Measurements from ENCODE around the gene MEGF11. TPM values are rescaled to one million over a fixed set of nuclear protein-coding genes. Genes with fewer than 3 reads are reported as not detected.
A peak's percentile ranks its signal among the peaks of the same experiment; 100 is the strongest.

The MEGF11 gene
- total RNA-seq, 1 donor from 2014 or later, result not detected

DNA sequence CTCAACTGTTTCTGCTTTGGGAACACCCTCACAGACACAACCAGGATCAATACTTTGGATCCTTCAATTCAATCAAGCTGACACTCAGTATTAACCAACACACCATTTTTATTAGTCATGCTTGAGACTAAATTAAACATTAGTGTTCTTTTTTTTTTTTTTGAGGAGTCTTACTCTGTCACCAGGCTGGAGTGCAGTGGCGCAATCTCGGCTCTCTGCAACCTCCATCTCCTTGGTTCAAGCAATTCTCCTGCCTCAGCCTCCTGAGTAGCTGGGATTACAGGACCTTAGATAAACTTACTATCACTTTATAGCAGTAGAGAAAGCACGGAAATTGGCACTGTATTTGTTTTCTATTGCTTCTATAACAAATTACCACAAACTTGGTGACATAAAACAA is 386.3 kb downstream of the MEGF11 start:
- POLR2A ChIA-PET, result interaction anchor here (0.7 to 1.2 kb wide), 2 partner anchors 15 to 288 kb away, joined by 3 to 4 read pairs; no protein-coding TSS in a partner anchor
- no peak for DNase-seq
- Mint-ChIP-seq H3K4me3 (no peak overlapping the region), H3K36me3 (ENCODE audit: low read depth) (peaks cover 15% of the 10 kb centered on the region), H3K9me3 (no peaks in the 10 kb centered on the region), H3K27ac (no peak overlapping the region), H3K27me3 (peaks cover 4% of the 10 kb centered on the region), H3K4me1 (peaks cover 26% of the 10 kb centered on the region)
- CTCF ChIA-PET, result no interaction called here
- ATAC-seq (ENCODE audit: low read depth), result no peak
- intact Hi-C loops (cut with micrococcal nuclease), result loop anchor here (5.0 kb wide), 3 partner anchors 35 to 835 kb away; partner anchors contain the start of genes PARP16 and SMAD6
- TF ChIP-seq, protein P1, sequence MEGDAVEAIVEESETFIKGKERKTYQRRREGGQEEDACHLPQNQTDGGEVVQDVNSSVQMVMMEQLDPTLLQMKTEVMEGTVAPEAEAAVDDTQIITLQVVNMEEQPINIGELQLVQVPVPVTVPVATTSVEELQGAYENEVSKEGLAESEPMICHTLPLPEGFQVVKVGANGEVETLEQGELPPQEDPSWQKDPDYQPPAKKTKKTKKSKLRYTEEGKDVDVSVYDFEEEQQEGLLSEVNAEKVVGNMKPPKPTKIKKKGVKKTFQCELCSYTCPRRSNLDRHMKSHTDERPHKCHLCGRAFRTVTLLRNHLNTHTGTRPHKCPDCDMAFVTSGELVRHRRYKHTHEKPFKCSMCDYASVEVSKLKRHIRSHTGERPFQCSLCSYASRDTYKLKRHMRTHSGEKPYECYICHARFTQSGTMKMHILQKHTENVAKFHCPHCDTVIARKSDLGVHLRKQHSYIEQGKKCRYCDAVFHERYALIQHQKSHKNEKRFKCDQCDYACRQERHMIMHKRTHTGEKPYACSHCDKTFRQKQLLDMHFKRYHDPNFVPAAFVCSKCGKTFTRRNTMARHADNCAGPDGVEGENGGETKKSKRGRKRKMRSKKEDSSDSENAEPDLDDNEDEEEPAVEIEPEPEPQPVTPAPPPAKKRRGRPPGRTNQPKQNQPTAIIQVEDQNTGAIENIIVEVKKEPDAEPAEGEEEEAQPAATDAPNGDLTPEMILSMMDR (IDR thresholded peaks at IDR 0.05), result no peak

DNA sequence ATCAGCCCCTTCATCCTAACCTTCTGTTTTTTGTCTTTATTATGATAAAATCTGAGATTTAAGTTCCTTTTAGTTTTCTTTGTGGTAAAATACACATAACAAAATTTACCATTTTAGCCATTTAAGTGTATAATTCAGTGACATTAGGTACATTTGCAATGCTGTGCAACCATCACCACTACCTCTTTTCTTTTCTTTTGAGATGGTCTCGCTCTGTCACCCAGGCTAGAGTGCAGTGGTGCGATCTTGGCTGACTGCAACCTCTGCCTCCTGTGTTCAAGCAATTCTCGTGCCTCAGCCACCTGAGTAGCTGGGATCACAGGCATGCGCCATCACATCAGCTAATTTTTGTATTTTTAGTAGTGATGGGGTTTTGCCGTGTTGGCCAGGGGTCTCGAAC is 390.4 kb downstream of the MEGF11 start:
- Mint-ChIP-seq H3K9me3 (no peaks in the 10 kb centered on the region), H3K4me3 (no peak overlapping the region), H3K4me1 (peaks cover 8% of the 10 kb centered on the region), H3K27me3 (no peaks in the 10 kb centered on the region), H3K27ac (no peak overlapping the region), H3K36me3 (ENCODE audit: low read depth) (no peaks in the 10 kb centered on the region)
- intact Hi-C loops (cut with micrococcal nuclease), result no loop called here
- POLR2A ChIA-PET, result interaction anchor here (0.6 kb wide), 1 partner anchor 72 kb away, joined by 4 read pairs; no protein-coding TSS in a partner anchor
- CTCF ChIA-PET, result interaction anchor here (0.7 to 1.6 kb wide), 2 partner anchors 13 to 94 kb away, joined by 3 to 4 read pairs; no protein-coding TSS in a partner anchor
- peak; percentile 54 for ATAC-seq (ENCODE audit: low read depth)
- DNase-seq, result no peak
- TF ChIP-seq, protein P1 (IDR thresholded peaks at IDR 0.05), result no peak

DNA sequence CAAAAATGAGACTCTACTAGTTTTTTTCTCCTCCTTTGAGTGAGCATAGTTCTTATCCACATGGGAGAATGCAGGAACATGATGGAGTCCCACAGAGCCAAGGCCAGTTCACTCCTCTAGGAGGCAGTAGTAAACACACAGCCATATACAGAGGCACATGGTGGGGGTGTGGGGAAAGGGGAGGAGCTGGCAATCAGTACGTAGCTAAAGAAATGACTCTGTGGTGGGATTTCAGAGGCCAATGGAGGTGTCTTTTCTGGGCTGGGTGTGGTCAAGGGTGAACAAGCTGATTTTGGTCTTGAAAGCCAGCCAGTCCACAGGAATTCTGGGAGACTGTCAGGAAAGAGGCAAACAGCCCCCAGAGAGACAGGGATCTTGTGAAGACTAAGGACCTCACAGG is 390.9 kb downstream of the MEGF11 start:
- intact Hi-C loops (cut with micrococcal nuclease), result no loop called here
- ChIA-PET POLR2A (interaction anchor here (0.6 kb wide), 1 partner anchor 72 kb away, joined by 4 read pairs; no protein-coding TSS in a partner anchor), CTCF (interaction anchor here (0.7 to 1.6 kb wide), 2 partner anchors 13 to 93 kb away, joined by 3 to 4 read pairs; no protein-coding TSS in a partner anchor)
- TF ChIP-seq, protein P1 (IDR thresholded peaks at IDR 0.05), result no peak
- Mint-ChIP-seq H3K27me3 (no peaks in the 10 kb centered on the region), H3K36me3 (ENCODE audit: low read depth) (no peaks in the 10 kb centered on the region), H3K4me1 (peaks cover 11% of the 10 kb centered on the region), H3K4me3 (no peak overlapping the region), H3K9me3 (no peaks in the 10 kb centered on the region), H3K27ac (no peak overlapping the region)
- DNase-seq, result no peak
- peak; percentile 91 for ATAC-seq (ENCODE audit: low read depth)

DNA sequence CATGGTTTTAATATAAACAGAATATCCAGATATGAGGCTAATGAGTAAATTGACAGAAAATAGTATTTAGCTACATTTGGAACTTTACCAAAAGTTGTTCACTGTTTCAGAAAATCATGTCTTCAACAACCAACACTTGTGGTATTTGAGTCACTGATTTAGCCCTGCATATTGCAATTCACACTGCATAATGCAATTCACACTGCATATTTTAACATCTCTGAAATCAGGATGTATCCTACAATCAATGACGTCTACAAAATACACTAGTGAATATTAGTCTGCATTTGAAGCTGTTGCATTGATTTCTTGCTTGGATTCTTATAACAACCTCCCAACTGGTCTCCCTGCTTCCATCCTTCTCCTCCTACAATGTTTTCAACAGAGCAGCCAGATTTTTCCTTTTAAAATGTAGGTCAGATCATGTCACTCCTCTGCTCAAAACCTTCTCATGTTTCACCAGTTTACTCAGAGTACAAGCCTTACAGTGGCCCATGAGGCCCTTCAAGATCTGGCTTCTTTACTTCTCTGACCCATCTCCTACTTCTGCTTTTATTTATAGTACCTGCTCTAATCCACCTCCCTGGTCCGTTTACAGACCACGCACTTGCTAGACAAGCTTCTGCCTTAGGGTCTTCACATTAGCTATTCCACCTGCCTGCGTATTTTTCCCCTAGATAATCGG is 395.7 kb downstream of the MEGF11 start:
- H3K9me3 Mint-ChIP-seq, result no peaks in the 10 kb centered on the region
- H3K27me3 Mint-ChIP-seq, result no peaks in the 10 kb centered on the region
- ChIA-PET POLR2A (interaction anchor here (1.2 to 2.6 kb wide), 2 partner anchors 11 to 64 kb away, joined by 3 to 18 read pairs; partner anchors contain the start of gene RAB11A), CTCF (interaction anchor here (0.7 to 2.3 kb wide), 6 partner anchors 25 to 222 kb away, joined by 3 to 8 read pairs (median 4); no protein-coding TSS in a partner anchor)
- DNase-seq (no peak), ATAC-seq (ENCODE audit: low read depth) (peak; percentile 21)
- intact Hi-C loops (cut with micrococcal nuclease), result loop anchor here (1.0 to 2.0 kb wide), 3 partner anchors 66 to 220 kb away; partner anchors contain the start of gene DENND4A
- no peak overlapping the region for H3K4me3 Mint-ChIP-seq
- TF ChIP-seq, protein P1 (IDR thresholded peaks at IDR 0.05), result no peak
- H3K36me3 Mint-ChIP-seq (ENCODE audit: low read depth), result no peaks in the 10 kb centered on the region
- H3K4me1 Mint-ChIP-seq, result peaks cover 18% of the 10 kb centered on the region
- peak overlapping the region; percentile 27 for H3K27ac Mint-ChIP-seq
